GM12873 (cell line): ENCODE measurements around the gene ELF5.

Experiments
- CTCF ChIP-seq: IDR thresholded peaks from 2 replicates; pipeline ENCODE4 v1.5.1; 2012; ENCODE audit warnings: low read depth, mild to moderate bottlenecking, moderate library complexity, low read length, control low read depth; ENCODE audit not compliant: insufficient read depth; ENCODE audit errors: missing control alignments

Gene ELF5

GRCh38 chr11:34439610-34440198 lies 73.9 kb downstream of the ELF5 start:
- no peak for TF ChIP-seq CTCF

- TF ChIP-seq CTCF, result no peak
These were observed 74.8 kb downstream of the ELF5 start, which contains the start of gene CAT for GRCh38 chr11:34438529-34439507. Gene CAT (plus strand): TSS chr11:34438934. CDS start chr11:34439014, 80 bp downstream.

- TF ChIP-seq CTCF, result no peak
These were observed 76.1 kb downstream of the ELF5 start for GRCh38 chr11:34437224-34438125.

GRCh38 chr11:34433899-34434298 lies 79.7 kb downstream of the ELF5 start:
- no peak for TF ChIP-seq CTCF

- no peak for TF ChIP-seq CTCF
These were observed 80.8 kb downstream of the ELF5 start for GRCh38 chr11:34432822-34433221.

GRCh38 chr11:34431979-34432378 lies 81.6 kb downstream of the ELF5 start:
- no peak for TF ChIP-seq CTCF
